COLO829 (cell line): Measurements from ENCODE around the gene CDH18.

Source experiments
- DNase-seq: peaks from one replicate; pipeline ENCODE4 v3.0.0; 2012; ENCODE audit warnings: low spot score

CDH18 gene

DNA sequence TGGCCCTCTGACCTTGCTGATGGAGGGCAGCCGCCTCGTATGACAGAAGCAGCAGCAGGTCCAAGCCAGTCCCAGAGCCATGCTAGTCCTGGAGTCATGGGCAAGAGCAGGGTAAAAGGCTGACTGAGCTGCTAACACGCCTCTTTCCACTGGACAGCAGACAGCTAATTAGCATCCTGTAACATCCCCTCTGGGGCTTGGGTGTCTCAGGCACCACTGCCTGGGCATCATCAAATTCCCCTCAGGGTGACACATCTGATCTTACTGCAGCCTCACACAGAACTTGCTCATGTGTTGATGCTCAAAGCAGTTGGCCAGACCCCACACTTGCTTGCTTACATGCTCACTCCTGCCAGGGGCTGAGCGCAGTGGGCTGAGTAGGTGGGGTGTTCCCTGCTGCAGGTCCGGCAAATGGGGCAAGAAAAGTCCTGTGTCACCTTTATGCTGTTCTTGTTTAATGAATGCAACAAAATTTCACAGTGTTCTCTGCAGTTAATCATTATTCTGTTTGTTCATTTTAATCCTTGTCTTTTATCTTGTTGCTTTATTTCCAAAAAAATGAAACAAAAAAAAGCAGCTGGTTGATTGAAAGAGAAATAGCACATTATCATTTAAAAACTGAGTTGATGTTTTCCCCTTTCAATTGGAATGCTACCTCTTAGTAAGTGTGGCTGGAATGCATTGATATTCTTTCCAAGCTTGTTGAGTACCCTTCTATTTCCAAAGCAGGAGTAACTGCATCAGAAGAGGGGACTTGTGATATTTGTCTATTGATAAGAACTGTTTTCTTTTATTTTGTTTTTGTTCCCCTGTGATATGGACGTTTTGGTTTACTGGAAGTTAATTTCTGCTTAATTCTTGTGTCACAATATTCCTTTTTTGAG, 254.1 kb downstream of the CDH18 start:
- DNase-seq: no peak

DNA sequence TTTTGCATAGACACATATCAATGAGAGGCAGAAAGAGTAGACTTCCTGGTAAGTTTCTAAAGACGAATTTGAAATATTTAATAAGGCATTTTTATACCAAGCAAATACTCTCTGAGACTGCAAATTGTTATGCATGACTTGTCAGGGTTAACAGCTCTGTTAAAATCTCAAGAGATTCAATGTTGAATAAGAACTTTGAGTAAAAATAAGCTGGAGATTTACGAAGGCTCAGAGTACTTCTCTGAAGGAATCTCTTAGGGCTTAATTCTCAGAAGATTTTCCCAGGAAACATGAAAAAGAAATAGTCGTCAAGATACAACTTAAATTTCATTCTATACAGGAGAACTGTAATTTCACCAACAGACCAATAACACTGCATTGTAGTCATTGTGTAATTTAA, 259.4 kb downstream of the CDH18 start:
- DNase-seq: no peak

DNA sequence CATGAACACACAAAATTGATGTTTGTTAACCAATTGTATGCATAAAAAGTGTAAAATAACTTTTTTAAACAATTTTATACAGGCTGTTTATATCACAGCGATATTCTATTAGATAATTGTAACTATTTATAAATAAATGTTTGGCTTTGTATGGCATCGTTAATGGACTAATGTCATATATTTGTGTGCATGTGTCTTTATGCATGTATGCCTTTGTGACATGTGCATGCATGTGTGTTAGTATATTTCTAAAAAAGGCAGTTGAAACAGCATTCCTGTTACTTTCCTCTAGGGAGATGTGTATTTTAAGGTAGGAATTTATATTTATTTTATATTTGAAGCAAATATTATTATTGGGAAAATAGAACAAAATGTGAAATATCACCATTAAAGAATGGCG, 268.9 kb downstream of the CDH18 start:
- DNase-seq: no peak

DNA sequence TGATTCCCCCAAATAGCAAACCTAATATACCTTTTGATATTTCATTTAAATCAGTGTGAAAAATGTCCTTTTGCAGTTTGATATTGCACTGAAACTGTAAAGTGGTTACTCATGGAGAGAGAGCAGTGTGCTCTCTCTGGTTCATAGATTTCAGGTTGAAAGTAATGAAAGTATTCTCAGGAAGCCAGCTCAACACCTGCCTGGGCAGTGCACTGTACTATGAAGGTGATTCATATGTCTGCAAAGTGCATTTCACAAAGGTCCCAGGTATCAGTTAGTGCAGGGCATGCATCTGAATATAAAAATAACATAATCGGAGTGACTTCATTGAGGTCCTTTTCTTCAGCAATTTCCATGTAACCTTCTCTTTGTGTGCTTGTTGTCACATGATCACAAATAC, 274.3 kb downstream of the CDH18 start:
- DNase-seq: no peak

DNA sequence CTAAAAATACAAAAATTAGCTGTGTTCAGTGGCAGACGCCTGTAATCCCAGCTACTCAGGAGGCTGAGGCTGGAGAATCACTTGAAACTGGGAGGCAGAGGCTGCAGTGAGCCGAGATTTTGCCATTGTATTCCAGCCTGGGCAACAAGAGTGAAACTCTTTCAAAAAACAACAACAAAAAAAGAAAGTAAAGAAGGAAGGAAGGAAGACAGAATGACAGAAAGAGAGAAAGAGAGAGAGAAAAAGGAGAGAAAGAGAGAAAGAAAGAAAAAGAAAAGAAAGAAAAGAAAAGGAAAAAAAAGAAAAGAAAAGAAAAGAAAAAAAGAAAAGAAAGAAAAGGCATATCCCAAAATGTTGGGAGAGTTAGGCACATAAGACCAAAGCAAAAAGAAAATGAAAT, 278.6 kb downstream of the CDH18 start:
- no peak for DNase-seq

DNA sequence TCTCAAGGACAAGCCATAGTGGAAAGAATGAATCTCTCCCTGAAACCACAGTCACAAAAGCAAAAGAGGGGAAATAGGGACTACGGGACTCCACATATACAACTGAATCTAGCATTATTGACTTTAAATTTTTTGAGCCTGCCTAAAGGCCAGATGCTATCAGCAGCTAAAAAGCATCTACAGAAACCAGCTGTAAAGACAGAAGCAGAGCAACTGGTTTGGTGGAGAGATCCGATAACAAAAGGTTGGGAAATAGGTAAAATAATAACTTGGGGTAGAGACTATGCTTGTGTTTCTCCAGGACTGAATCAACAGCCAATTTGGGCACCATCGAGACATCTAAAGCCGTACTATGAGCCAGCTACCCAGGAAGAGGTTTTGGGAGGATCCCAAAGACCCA, 281.2 kb downstream of the CDH18 start:
- no peak for DNase-seq

DNA sequence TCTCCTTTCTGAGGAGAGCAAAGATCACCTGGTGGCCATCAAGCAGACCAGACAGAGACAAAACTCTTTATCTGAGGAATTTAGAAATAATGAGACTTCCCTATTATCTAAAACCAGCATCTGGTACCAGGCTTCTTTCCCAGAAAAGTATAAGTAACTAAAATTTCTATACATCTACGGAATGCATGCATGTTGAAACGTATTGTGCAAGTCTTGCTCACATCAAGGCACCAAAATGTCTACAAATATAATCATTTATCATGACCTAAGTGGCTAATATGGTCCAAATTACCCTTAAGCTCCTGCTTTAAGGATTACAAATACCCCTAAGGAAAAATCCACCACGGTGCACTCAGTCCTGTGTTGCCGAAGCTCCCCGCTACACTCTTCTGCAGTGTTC, 286.3 kb downstream of the CDH18 start:
- DNase-seq: no peak

DNA sequence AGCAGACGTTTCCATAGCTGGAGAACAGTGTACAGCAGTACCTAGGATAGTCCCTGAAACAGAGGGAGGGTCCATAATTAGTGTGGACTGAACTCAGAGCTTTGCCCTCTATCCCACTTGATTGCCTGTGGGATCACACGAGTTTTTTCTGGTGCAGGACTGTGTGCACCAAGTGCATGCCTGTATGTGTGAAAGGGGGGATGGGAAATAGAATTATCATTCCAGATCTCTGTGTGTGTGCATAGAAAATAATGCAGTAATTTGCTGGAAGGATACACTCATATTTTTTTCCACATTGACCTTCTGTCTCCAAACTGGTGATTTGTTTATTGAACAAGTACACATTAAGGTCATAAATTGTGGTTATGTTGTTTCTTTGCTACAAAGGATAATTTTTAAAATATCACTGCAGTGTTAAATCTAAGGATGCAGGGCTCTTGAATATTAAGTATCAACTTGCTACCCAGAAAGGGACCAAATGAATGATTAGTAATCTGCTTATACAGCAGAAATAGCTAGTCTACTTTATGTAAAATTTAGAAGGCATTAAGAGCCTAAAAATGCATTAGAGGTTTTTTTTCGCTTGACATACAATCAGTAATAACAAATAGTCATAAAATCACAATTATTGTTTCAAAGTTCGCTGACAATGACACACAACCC, 292.9 kb downstream of the CDH18 start:
- DNase-seq: no peak

DNA sequence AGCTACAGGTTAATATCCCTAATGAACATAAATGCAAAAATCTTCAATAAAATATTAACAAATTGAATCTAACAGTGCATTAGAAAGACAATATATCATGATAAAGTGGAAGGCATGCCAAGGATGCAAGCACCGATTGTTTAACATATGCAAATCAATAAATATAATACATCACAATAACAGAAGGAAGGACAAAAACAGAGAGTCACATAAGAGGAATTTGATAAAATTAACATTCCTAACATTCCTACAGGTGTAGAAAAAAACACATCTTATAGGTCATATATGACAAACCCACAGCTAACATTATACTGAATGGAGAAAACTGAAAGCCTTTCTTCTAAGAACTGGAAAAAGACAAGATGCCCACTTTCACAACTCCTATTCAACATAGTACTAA, 297.0 kb downstream of the CDH18 start:
- no peak for DNase-seq

DNA sequence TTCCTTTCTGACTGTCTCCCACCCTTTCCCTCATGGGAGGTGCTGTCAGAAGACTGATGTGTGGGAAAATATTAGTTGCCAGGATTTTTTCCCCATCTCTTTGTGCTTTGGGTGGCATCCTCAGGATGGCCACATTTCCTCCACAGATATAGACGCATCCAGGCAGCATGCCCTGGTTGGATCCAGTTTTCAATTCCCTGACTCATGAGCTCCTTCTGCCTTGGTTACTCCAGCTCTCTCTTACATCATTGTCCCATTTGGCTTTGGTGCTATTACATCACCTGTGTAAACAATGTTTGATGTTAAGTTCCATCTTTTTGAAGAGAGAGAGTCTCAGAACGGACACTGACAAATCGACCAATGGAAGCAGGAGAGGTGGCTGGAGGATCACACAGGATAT, 302.5 kb downstream of the CDH18 start:
- no peak for DNase-seq

DNA sequence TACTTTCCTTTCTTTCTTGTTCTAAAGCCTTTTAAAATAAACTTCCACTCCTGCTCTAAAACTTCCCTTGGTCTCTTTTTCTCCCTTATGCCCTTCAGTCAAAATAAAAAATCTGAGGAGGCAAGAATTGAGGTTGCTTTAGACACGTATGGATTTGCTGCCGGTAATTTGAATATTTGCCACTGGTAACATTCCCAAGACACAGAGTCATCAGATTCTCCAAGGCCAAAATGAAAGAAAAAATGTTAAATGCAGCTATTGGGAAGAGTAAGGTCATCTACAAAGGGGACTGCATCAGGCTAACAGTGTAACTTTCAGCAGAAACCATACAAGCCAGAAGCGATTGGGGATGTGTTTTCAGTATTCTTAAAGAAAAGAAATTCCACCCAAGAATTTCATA, 311.1 kb downstream of the CDH18 start:
- no peak for DNase-seq

DNA sequence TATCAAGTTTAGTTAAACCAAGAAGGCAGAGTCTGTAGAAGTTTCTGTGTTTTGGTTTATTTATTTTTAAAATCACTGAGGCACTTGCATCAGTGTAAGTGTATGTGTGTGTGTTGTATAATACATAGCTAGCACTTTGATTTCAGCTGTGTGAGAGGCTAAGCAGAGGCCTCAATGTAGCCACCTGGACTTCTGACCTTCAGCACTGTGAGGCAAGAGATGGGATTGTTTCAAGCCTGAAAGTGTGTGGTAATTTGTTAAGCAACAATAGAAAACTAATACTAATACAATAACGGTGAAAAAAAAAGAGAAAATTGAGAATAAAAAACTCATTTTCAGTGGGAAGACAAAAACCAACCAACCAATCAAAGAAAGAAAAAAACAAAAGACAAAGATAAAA, 327.3 kb downstream of the CDH18 start:
- no peak for DNase-seq

DNA sequence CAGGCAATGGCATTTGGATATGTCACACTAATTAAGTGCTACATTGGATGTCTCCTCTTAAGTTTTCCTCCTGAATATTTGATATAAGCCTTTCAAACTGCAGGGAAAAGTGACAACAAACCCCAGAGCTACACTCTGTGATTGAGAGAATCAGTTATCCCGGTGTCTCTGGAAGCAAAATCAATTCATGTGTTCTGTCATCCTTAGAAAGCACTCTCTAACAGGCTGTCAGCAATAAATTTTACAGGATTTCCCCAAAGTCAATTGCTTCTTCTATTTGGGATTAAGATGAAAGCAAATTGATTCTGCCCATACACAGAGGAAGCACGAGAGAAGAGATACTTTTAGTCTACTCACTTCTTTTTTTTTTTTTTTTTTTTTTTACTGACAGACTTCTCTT, 332.4 kb downstream of the CDH18 start:
- no peak for DNase-seq

DNA sequence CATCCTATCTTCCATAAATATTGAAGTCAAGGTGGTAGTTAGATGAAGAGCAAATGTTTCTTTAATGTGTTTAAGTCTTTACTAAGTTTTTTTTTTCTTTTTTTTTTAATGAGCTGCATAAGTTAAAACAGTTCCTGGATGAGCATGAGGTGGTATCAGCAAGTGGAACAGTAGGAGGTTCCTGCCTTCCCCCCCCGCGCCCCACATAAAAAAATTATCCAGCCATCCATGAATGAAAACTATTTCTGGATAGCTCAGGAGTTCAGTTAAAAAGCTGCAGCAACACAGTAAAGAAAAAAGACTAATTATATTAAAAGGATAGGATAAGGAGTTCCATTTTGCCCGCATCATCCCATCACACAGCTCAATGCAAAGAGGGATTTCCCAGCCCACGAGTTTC, 349.5 kb downstream of the CDH18 start:
- no peak for DNase-seq

DNA sequence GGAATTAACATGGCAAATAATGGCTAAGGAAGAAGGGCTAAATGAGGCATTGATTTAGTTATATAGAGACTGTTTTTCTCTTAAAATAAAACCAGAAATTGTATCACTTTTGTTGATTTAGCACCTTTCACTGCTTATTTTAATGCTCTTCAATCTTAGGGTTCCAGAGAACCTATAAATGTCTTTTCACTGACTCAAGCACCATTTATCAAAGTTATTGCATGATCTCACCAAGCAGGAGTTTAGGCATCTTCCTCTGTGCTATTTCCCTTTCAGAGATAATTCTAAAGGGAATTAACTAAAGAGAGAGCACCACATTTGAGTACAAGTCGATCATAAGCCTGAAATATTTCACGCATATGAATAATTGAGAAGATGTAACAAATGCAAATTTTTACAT, 357.1 kb downstream of the CDH18 start:
- DNase-seq: no peak

DNA sequence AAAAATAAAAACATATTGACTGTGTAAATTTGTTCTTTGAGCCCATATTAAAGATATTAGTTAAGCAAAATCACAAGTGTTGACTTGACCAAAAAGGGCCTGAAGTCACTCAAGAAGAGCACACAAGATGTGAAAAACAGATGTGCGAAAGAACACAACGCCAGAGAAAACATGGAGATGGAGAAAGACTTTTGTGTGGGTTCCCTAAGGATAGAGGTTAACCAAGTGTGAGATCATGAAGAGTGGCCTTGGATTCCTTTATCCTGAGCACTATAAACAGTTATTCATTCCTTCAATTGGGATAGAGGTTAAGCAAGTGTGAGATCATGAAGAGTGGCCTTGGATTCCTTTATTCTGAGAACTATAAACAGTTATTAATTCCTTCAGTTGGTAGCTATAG, 361.8 kb downstream of the CDH18 start:
- DNase-seq: no peak

DNA sequence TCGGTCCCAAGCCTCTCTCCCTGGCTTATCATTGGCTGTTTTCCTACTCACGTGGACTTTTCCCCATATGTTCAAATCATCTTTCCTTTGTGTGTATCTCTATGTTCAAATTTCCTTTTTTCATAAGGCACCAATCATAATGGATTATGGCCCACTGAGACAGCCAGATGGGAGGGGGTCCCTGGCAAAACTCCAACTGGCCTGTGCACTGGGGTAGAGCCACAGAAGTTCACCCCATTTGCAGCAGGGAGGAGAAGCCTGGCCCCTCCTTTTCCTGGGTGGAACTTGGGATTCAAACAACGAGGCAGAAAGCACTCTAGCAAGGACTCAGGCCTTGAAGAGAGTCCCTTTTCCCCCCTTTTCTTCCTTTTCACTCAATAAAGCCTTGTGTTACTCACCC, 362.4 kb downstream of the CDH18 start:
- DNase-seq: no peak

DNA sequence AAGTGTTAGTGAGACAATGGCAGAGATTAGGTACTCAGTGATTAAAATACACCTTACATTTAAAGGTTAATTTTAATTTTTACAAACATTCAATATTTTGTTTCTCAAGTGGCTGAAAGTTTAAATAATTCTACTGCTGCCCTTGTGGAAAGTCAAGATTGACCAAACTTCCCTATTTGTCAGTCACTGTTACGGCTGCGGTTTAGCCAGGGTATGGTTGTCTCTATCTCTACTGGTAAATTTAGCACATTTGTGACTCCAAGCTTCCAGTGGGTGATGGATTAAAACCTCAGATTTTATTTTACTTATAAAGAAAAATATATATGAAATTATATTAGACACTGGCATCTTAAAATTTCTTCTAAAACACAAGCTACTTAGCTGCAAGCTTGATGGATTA, 368.4 kb downstream of the CDH18 start:
- DNase-seq: no peak

DNA sequence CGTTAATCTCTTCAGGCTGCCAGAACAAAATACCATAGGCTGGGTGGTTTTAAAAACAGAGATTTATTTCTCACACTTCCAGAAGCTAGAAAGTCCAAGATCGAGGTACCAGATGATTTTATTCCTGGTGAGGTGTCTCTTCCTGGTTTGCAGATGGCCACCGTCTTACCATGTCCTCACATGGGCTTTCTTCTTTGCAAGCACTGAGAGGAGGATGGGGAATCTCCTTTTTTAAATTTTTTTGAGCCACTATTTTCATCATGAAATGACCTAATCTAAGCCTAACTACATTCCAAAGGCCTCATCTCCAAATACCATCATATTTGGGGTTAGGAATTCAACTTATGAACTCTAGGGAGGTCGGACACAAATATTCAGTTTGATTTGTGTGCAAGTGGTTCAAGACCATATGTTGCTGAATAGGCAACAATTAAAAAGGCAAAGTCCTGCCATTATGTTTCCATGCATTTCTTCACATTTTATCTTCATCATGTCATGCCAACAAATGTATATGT, 371.2 kb downstream of the CDH18 start:
- DNase-seq: no peak

DNA sequence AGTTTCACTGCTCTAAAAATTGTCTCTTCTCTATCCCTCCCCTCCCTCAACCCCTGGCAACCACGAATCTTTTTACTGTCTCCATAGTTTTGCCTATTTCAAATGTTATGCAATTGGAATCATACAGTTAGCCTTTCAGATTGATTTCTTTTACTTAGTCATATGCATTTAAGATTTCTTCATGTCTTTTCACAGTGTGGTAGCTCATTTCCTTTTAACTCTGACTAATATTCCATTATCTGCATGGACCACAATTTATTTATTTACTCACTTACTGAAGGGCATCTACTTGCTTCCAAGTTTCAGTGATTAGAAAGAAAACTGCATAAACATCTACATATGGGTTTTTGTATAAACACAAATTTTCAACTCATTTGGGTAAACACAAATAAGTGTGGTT, 372.3 kb downstream of the CDH18 start:
- no peak for DNase-seq

DNA sequence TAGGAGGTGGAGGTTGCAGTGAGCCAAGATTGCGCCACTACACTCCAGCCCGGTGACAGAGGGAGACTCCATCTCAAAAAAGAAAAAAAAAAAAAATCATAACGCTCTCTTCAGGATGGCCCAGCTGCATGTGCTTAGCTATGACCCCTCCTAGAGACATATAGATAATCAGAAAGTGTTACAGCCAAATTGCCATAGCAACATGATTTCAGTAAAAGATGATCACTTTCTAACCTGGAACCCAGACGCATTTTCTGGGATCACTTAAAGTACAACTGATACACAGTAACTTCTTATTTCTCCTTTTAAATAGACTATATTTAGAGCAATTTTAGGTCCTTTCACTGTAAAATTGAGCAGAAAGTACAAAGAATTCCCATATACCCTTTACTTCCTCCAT, 372.9 kb downstream of the CDH18 start:
- no peak for DNase-seq

DNA sequence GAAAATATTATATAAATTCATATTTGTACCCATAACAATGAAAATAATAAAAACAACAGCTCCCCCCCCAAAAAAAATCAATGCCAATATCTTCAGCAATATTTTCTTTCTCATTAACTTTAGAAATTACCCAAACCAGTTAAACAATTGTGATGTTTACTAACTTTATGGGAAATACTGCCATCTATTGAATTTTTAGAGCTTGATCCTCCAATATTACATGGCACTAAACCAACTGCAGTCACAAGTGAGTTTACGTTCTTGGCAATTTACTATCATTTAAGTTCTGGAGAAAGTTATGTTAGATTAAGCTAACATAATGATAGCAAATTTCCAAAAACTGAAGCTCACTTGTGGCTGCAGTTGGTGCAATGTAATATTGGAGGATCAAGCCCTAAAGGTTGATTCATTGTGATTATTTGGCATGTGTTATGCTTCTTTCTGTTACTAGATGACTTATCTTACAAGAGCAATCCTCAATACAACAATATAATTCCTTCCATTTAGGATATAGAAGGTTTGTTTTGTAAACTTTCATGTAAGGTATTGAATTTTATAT, 379.5 kb downstream of the CDH18 start:
- DNase-seq: peak; percentile 2

DNA sequence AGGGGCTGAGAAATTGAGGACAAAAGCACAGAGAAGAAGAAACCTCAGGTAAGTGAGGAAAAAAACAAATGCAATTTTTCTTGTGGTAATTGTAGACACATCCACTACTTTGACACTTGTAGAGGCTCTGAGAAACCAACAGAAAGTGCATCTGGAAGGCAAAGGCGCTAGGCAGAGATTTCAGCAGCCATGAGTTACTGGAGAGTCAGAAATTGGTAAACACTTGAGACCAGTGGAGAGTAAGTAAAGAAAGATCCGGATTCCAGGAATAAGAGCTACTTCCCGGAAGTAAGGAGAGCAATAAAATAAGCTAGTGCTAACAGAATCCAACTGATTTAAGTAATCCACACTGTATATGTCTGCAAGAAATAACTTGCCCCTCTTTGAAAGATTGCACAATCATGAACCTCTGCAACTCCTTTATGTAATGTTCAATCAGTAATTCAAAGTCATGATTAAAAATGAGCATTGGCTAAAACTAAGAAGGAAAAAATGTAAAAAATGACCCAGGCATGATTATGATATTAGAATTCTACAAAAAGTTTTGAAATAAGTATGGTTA, 382.1 kb downstream of the CDH18 start:
- DNase-seq: no peak
